ENCODE measurements around the gene AGER. TPM values are rescaled to one million over a fixed set of nuclear protein-coding genes. Genes with fewer than 3 reads are reported as not detected.
"Not testable (repeated sequence)": the region's sequence is repeated elsewhere in the genome, so short reads cannot be mapped to it uniquely, and the experiment has no call there.

AGER gene
- total RNA-seq, 2 experiments from 2014 or later: 27.6 to 29.4 TPM

- Mint-ChIP-seq H3K4me1 (peaks cover 26% of the 10 kb centered on the region), H3K36me3 (ENCODE audit: low read depth) (peaks cover 5% of the 10 kb centered on the region), H3K27me3 (peaks cover 62% of the 10 kb centered on the region), H3K4me3 (no peak overlapping the region), H3K9me3 (no peaks in the 10 kb centered on the region), H3K27ac (no peak overlapping the region)
- POLR2A ChIA-PET: no interaction called here
- CTCF ChIA-PET: interaction anchor here (1.0 kb wide), 1 partner anchor 174 kb away, joined by 3 read pairs; the partner anchor contains the start of gene DXO
- no peak for DNase-seq
Observed at GRCh38 chr6:32146287-32146686, 37.8 kb downstream of the AGER start.

GRCh38 chr6:32144238-32144637, 39.8 kb downstream of the AGER start:
- CTCF ChIA-PET; DNase-seq; H3K27ac Mint-ChIP-seq; H3K9me3 Mint-ChIP-seq; H3K4me3 Mint-ChIP-seq; POLR2A ChIA-PET; H3K36me3 Mint-ChIP-seq (ENCODE audit: low read depth): not testable (repeated sequence)
- Mint-ChIP-seq H3K27me3 (peaks cover 52% of the 10 kb centered on the region), H3K4me1 (peaks cover 26% of the 10 kb centered on the region)

- no peak overlapping the region for H3K27ac Mint-ChIP-seq
- no peaks in the 10 kb centered on the region for H3K9me3 Mint-ChIP-seq
- no peak for DNase-seq
- no peaks in the 10 kb centered on the region for H3K4me1 Mint-ChIP-seq
- ChIA-PET CTCF (no interaction called here), POLR2A (no interaction called here)
- H3K4me3 Mint-ChIP-seq: no peak overlapping the region
- H3K36me3 Mint-ChIP-seq (ENCODE audit: low read depth): no peaks in the 10 kb centered on the region
- H3K27me3 Mint-ChIP-seq: peaks cover 21% of the 10 kb centered on the region
Observed at GRCh38 chr6:32140420-32141046, 43.5 kb downstream of the AGER start.

DNA sequence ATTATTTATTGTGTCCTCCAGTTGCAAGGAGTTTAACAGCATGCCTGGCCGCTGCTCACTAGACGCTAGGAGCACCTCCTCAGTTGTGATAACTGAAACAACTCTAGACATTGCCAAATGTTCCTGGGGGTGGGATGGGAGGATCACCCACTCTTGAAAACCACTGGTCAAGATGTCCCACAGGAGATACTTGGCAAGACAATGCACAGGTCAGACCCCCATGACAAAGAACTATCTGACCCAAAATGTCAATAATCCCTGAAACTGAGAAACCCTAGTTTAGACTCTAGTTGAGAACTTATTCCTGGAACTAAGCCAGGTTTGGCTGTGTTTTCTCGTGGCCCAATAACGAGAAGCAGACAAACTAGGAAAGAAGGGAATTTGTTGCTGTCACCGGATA, 44.5 kb downstream of the AGER start:
- DNase-seq: no peak
- POLR2A ChIA-PET: interaction anchor here (0.6 kb wide), 1 partner anchor 15 kb away, joined by 3 read pairs; no protein-coding TSS in a partner anchor
- Mint-ChIP-seq H3K4me1 (no peaks in the 10 kb centered on the region), H3K36me3 (ENCODE audit: low read depth) (no peaks in the 10 kb centered on the region), H3K9me3 (no peaks in the 10 kb centered on the region), H3K4me3 (no peak overlapping the region), H3K27me3 (peaks cover 22% of the 10 kb centered on the region), H3K27ac (no peak overlapping the region)
- CTCF ChIA-PET: interaction anchor here (0.7 kb wide), 1 partner anchor 82 kb away, joined by 3 read pairs; no protein-coding TSS in a partner anchor

- POLR2A ChIA-PET: no interaction called here
- Mint-ChIP-seq H3K4me3 (no peak overlapping the region), H3K4me1 (no peaks in the 10 kb centered on the region), H3K9me3 (no peaks in the 10 kb centered on the region), H3K27me3 (peaks cover 24% of the 10 kb centered on the region), H3K36me3 (ENCODE audit: low read depth) (no peaks in the 10 kb centered on the region), H3K27ac (no peak overlapping the region)
- no peak for DNase-seq
- CTCF ChIA-PET: no interaction called here
Observed at GRCh38 chr6:32137454-32137853, 46.6 kb downstream of the AGER start.

- DNase-seq: no peak
- CTCF ChIA-PET: no interaction called here
- Mint-ChIP-seq H3K36me3 (ENCODE audit: low read depth) (no peaks in the 10 kb centered on the region), H3K9me3 (no peaks in the 10 kb centered on the region), H3K4me3 (no peak overlapping the region), H3K27ac (no peak overlapping the region), H3K27me3 (peaks cover 16% of the 10 kb centered on the region), H3K4me1 (peaks cover 17% of the 10 kb centered on the region)
- POLR2A ChIA-PET: no interaction called here
Observed at GRCh38 chr6:32133786-32134185, 50.3 kb downstream of the AGER start.

- H3K27ac Mint-ChIP-seq: no peak overlapping the region
- CTCF ChIA-PET: interaction anchor here (1.6 to 2.6 kb wide), 2 partner anchors 14 to 17 kb away, joined by 3 to 12 read pairs; no protein-coding TSS in a partner anchor
- no peak for DNase-seq
- H3K27me3 Mint-ChIP-seq: peaks cover 16% of the 10 kb centered on the region
- POLR2A ChIA-PET: no interaction called here
- H3K4me3 Mint-ChIP-seq: peak overlapping the region; percentile 30
- H3K9me3 Mint-ChIP-seq: no peaks in the 10 kb centered on the region
- peaks cover 26% of the 10 kb centered on the region for H3K4me1 Mint-ChIP-seq
- peaks cover 6% of the 10 kb centered on the region for H3K36me3 Mint-ChIP-seq (ENCODE audit: low read depth)
Observed at GRCh38 chr6:32132110-32132509, 51.9 kb downstream of the AGER start.

GRCh38 chr6:32131439-32131948, 52.6 kb downstream of the AGER start:
- Mint-ChIP-seq H3K9me3 (no peaks in the 10 kb centered on the region), H3K27me3 (peaks cover 16% of the 10 kb centered on the region), H3K4me3 (no peak overlapping the region), H3K4me1 (peaks cover 33% of the 10 kb centered on the region), H3K27ac (no peak overlapping the region), H3K36me3 (ENCODE audit: low read depth) (peaks cover 12% of the 10 kb centered on the region)
- no peak for DNase-seq
- CTCF ChIA-PET: interaction anchor here (1.6 to 2.6 kb wide), 2 partner anchors 13 to 17 kb away, joined by 3 to 12 read pairs; no protein-coding TSS in a partner anchor
- POLR2A ChIA-PET: interaction anchor here (1.5 kb wide), 1 partner anchor 64 kb away, joined by 4 read pairs; no protein-coding TSS in a partner anchor

Other genes starting within 250 kb of the AGER start
- gene CFB, start 238.2 kb downstream of the AGER start, total RNA-seq: under 1 TPM; 0.58 to 0.60 TPM
- 10 to 100 TPM; 69.6 to 70.6 TPM for gene NELFE, start 225.3 kb downstream of the AGER start, total RNA-seq
- gene SKIC2, start 225.1 kb downstream of the AGER start, total RNA-seq: 10 to 100 TPM; 69.4 to 74.2 TPM
- gene DXO, start 212.1 kb downstream of the AGER start, total RNA-seq: 10 to 100 TPM; 16.7 to 17.5 TPM
- 1 to 10 TPM; 3.3 to 5.7 TPM for gene C4A, start 202.2 kb downstream of the AGER start, total RNA-seq
- gene C4B, start 169.5 kb downstream of the AGER start, total RNA-seq: 1 to 10 TPM; 3.4 to 5.0 TPM
- under 1 TPM in 1 of 2 experiments, not detected in 1; 0.23 TPM for gene CYP21A2, start 145.8 kb downstream of the AGER start, total RNA-seq
- 1 to 10 TPM; 5.7 to 6.4 TPM for gene TNXB, start 74.9 kb downstream of the AGER start, total RNA-seq
- gene ATF6B, start 56.0 kb downstream of the AGER start, total RNA-seq: 100 to 1,000 TPM; 142 to 147 TPM
- gene FKBPL, start 54.0 kb downstream of the AGER start, total RNA-seq: 1 to 10 TPM; 7.6 to 8.6 TPM
- under 1 TPM; 0.13 to 0.28 TPM for gene PRRT1, start 32.3 kb downstream of the AGER start, total RNA-seq
- 1 to 10 TPM; 8.3 to 9.4 TPM for gene PPT2, start 30.1 kb downstream of the AGER start, total RNA-seq
- 1 to 10 TPM; 5.1 to 5.2 TPM for gene EGFL8, start 19.7 kb downstream of the AGER start, total RNA-seq
- 10 to 100 TPM; 42.7 to 43.1 TPM for gene AGPAT1, start 8.2 kb downstream of the AGER start, total RNA-seq
- 10 to 100 TPM; 44.0 to 45.4 TPM for gene RNF5, start 5.8 kb downstream of the AGER start, total RNA-seq
- gene PBX2, start 5.9 kb upstream of the AGER start, total RNA-seq: 10 to 100 TPM; 69.4 to 73.1 TPM
- 100 to 1,000 TPM; 287 to 289 TPM for gene GPSM3, start 8.4 kb upstream of the AGER start, total RNA-seq
- gene NOTCH4, start 39.8 kb upstream of the AGER start, total RNA-seq: under 1 TPM; 0.15 to 0.60 TPM
- gene TSBP1, start 187.7 kb upstream of the AGER start, total RNA-seq: not detected
- not detected for gene BTNL2, start 222.9 kb upstream of the AGER start, total RNA-seq

Data from activated CD4-positive, alpha-beta memory T cell treated with anti-CD3 and anti-CD28 coated beads, Interleukin-2, amount 10 ng/mL, durations not matched to agents 7 days and 5 days (primary cell).